Motor neuron (in vitro differentiated cells): Measurements from ENCODE around the gene FBXO33. TPM values are rescaled to one million over a fixed set of nuclear protein-coding genes. Genes with fewer than 3 reads are reported as not detected.
A peak's percentile ranks its signal among the peaks of the same experiment; 100 is the strongest.

Source experiments
- ATAC-seq, 8 experiments: fragments of 200-7000 bp; cut with Tn5 transposase; replicated peaks in 6 of 8; 2 replicates each; pipeline ENCODE4 v1.8.0; 2021; ENCODE audit warnings: mild to moderate bottlenecking in 8 of 8, moderate library complexity in 8 of 8
- H3K27ac ChIP-seq, 2 donors: fragments of 250-450 bp; sonication (Bioruptor Pico); 2 replicates each; pipeline ENCODE4 v1.9.0; 2021; ENCODE audit warnings: antibody characterized with exemption in 2 of 2, mild to moderate bottlenecking in 2 of 2, moderate library complexity in 1 of 2
- H3K4me1 ChIP-seq, 2 donors: fragments of 250-450 bp; sonication (Bioruptor Pico); replicated peaks in 1 of 2; 2 replicates each; pipeline ENCODE4 v1.6.1; 2021; ENCODE audit warnings: antibody characterized with exemption in 2 of 2, mild to moderate bottlenecking in 2 of 2, moderate library complexity in 1 of 2
- H3K4me3 ChIP-seq, 5 donors: fragments of 250-450 bp; sonication (Bioruptor Pico); 2 replicates each; pipeline ENCODE4 v1.9.0; 2021; ENCODE audit warnings: antibody characterized with exemption in 5 of 5, mild to moderate bottlenecking in 5 of 5, moderate library complexity in 4 of 5
- WGBS, 10 experiments: fragments of 450-650 bp; shearing (Covaris generic); methylation state at CpG; one replicate each; pipeline ENCODE4 v1.0.0; 2022; 5-methylcytosine and 5-hydroxymethylcytosine counted together
- in situ Hi-C, 9 experiments: fragments of 400-800 bp; cut with MboI; loops; one replicate each; pipeline ENCODE4 v1.15.0; 2021; ENCODE audit warnings: low sequenced_read_pairs in 9 of 9, low pct_unique_long_range_greater_than_20kb in 2 of 9; ENCODE audit not compliant: unreplicated experiment in 9 of 9
- total RNA-seq, 8 experiments: library from RNA; unstranded; fragments of 300-600 nt; gene quantifications; 2 replicates each; pipeline versions ENCODE4 v1.2.3 to v1.2.4, GENCODE V29; 2022

FBXO33 gene
- total RNA-seq, 8 experiments from 2014 or later = 6.4 to 14.7 (median 10.1) TPM

DNA sequence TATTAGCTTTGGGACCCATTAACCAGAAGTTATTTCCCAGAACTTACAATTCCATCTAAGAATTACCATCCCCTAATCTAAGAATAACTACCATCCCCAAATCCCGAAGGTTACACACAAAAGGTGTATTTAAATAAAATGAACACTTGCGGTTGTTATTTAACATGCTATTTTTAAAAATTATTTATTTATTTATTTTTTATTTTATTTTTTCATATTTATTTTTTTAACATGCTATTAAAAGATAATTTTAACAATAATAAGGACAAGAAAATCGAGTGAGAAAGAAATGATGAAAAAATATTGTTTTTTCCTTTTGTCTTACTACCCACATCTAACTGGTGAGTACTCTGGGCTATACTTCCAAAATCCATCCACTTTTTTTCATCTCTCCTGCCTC is 6.3 kb downstream of the FBXO33 start:
- 76 to 100% (median 95%) methylated on average over 1 to 3 of the region's 3 CpGs for WGBS, 10 experiments
- ATAC-seq = no peak
- no peak overlapping the region for H3K4me3 ChIP-seq
- in situ Hi-C loops = no loop called here
- no peak overlapping the region for H3K27ac ChIP-seq
- H3K4me1 ChIP-seq = peaks cover 4 to 17% of the 10 kb centered on the region in 2 donors

DNA sequence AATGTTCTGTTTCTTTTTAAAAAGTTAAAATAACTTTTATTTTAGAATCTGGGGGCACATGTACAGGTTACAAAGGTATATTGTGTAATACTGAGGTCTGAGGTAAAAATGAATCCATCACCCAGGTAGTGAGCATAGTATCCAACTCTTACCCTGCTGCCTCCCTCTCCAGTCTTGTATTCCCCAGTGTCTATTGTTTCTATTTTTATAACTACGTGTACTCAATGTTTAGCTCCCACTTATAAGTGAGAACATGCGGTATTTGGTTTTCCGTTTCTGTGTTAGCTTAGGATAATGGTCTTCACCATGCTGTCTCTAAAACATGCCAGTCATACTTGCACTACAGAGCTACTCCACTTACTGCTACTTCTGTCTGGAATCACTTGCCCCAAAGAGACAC is 8.4 kb downstream of the FBXO33 start:
- in situ Hi-C loops = no loop called here
- H3K4me3 ChIP-seq = no peak overlapping the region
- WGBS, 10 experiments = 83 to 100% (median 94%) methylated on average over 2 to 3 of the region's 3 CpGs; no CpG with 5 or more reads in 2 of the 10 experiments
- ATAC-seq = no peak
- peaks cover 0 to 4% of the 10 kb centered on the region in 2 donors for H3K4me1 ChIP-seq
- no peak overlapping the region for H3K27ac ChIP-seq

DNA sequence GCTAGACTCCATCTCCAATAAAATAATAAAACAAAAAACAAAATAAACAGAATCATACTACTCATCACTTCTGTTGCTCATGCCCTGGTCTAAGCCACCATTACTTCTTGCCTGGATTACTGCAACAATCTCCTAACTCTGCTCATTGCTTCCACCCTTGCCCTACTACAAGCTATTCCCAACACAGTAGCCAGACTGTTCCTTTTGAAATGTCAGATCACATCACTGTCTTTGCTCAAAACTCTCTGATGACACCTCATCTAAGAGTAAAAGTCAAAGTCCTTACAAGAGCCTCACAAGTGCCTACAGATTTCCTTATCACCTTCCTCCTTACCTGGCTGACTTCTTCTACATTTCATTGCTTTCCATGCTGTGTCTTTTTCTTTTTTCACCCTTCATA is 10.0 kb downstream of the FBXO33 start:
- in situ Hi-C loops = no loop called here
- Histone ChIP-seq H3K4me1 (no peaks in the 10 kb centered on the region), H3K4me3 (no peak overlapping the region), H3K27ac (no peak overlapping the region)
- ATAC-seq = no peak

DNA sequence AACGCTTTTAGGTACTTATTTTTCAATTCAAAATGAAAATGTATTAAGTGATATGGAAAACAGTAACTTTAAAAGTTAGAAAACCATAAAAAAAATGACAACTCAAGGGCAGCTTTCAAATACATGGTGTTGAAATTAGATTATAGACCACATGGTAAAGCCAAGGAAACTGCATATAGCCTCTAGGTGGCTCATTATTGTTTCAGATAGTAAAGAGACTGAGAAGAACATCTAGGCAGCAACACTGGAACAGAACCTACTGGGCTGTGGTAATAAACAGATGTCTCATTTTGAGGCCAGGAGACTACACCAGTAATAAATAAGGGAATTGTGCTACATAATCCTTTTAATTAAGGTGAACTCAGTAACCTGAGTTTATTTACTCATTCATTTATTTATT is 13.0 kb downstream of the FBXO33 start:
- peak in 2 of 8 experiments; percentile 26 to 27 for ATAC-seq
- Histone ChIP-seq H3K27ac (no peak overlapping the region), H3K4me1 (no peaks in the 10 kb centered on the region), H3K4me3 (no peak overlapping the region)
- 75 to 100% (median 92%) methylated on average over 1 of the region's 1 CpG; no CpG with 5 or more reads in 1 of the 10 experiments for WGBS, 10 experiments
- in situ Hi-C loops = no loop called here

DNA sequence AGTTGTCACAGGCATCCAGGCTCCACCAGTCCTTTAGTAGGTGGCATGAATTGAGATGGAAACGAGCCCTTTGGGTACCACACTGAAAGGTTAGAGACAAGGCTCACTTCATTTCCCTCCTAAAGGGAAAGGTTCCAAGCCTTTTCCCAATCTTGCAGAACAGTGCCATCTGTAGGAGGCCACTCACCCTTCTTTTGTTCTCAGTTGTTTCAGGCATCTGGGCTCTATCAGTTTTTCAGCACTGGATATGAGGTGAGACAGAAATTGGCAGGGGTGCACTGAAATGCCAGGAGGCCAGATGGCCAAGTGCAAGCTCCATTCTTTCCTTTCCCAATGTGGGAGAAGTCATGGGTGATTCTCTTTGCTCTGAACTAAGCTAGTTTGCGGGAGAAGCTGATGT is 15.2 kb downstream of the FBXO33 start:
- H3K27ac ChIP-seq = no peak overlapping the region
- H3K4me3 ChIP-seq = no peak overlapping the region
- in situ Hi-C loops = no loop called here
- H3K4me1 ChIP-seq = no peaks in the 10 kb centered on the region
- peak in 2 of 8 experiments; percentile 56 to 65 for ATAC-seq
- 43 to 100% (median 81%) methylated on average over 1 to 2 of the region's 2 CpGs; no CpG with 5 or more reads in 4 of the 10 experiments for WGBS, 10 experiments

DNA sequence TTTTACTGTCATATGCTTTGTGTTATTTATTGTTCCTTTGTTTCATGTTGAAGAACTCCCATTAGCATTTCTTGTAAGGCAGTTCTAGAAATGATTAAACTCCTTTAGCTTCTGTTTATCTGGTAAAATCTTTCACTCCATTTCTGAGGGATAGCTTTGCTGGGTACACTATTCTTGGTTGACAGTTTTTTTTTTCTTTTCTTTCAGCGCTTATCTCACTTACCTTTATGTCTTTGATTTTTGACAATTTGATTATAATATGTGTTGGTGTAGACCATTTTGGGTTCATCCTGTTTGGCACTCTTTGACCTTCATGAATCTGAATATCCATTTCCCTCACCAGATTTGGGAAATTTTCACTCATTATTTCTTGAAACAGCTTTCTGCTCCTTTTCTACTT is 16.2 kb downstream of the FBXO33 start:
- no peaks in the 10 kb centered on the region for H3K4me1 ChIP-seq
- 83 to 100% (median 92%) methylated on average over 1 of the region's 1 CpG; no CpG with 5 or more reads in 3 of the 10 experiments for WGBS, 10 experiments
- H3K4me3 ChIP-seq = no peak overlapping the region
- no peak for ATAC-seq
- in situ Hi-C loops = no loop called here
- H3K27ac ChIP-seq = no peak overlapping the region

DNA sequence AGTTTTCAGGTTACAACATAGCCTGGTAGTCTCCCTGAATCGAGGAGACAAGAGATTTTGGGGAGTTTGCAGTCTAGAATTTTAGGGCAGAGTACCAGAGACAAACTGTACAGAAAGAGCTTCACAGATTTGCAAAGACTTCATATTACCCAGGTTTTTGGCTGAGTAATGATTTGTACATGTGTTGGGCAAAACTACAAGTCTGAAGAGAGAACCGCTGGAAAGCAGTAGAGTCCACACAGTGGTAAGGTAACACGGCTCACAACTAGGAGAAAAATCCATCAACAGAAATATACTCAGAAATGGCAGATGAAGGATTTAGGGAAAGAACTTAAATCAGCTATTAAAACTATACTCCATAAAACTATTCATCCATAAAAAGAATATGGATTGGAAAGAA is 25.7 kb downstream of the FBXO33 start:
- in situ Hi-C loops = no loop called here
- Histone ChIP-seq H3K4me1 (no peaks in the 10 kb centered on the region), H3K4me3 (no peak overlapping the region), H3K27ac (no peak overlapping the region)
- WGBS, 10 experiments = 0 to 85% (median 53%) methylated on average over 1 to 3 of the region's 3 CpGs; no CpG with 5 or more reads in 1 of the 10 experiments
- ATAC-seq = peak in 2 of 8 experiments; percentile 28 to 29

DNA sequence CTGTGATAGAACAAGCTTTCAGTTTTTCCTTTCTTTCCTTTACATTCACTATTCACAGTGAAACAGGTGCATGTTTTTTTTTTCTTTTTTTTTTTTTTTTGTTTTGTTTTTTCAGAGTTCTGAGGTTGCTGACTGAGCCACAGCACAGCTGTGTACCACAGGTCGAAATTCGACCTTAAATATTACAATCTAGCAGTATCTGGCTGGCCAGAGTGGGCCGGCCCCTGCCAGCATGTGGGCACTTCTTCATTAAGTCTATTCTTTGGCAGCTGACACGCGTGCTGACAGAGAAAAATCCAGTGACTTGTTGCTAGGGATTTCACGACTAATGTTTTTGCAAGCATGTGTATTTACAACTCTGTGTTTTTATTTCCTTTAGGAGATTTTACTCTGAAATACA is 33.9 kb downstream of the FBXO33 start:
- WGBS, 10 experiments = 24 to 81% (median 61%) methylated on average over 2 to 6 of the region's 6 CpGs; no CpG with 5 or more reads in 1 of the 10 experiments
- no peaks in the 10 kb centered on the region for H3K4me1 ChIP-seq
- in situ Hi-C loops = no loop called here
- H3K27ac ChIP-seq = no peak overlapping the region
- peak in 1 of 8 experiments; percentile 14 for ATAC-seq
- no peak overlapping the region for H3K4me3 ChIP-seq

DNA sequence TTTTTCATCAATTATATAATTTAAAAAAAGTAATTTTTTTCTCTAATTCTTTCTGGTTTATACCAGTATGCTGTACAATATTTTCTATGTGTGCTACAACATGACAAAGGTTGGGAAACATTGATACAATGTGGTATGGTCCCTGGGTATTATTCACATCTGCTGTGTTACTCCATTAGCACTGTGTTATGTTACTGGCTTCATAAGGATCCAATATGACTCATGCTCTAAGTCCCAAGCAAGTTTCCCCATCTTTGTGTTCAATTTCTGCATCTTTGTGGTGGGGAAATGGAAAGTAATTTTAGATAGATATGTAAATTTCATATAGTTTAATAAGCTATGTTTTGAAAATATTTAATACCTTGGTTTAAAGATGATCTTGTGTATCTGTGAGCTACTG is 35.8 kb downstream of the FBXO33 start:
- in situ Hi-C loops = no loop called here
- peak in 1 of 8 experiments; percentile 22 for ATAC-seq
- H3K4me3 ChIP-seq = no peak overlapping the region
- H3K4me1 ChIP-seq = no peaks in the 10 kb centered on the region
- H3K27ac ChIP-seq = no peak overlapping the region

DNA sequence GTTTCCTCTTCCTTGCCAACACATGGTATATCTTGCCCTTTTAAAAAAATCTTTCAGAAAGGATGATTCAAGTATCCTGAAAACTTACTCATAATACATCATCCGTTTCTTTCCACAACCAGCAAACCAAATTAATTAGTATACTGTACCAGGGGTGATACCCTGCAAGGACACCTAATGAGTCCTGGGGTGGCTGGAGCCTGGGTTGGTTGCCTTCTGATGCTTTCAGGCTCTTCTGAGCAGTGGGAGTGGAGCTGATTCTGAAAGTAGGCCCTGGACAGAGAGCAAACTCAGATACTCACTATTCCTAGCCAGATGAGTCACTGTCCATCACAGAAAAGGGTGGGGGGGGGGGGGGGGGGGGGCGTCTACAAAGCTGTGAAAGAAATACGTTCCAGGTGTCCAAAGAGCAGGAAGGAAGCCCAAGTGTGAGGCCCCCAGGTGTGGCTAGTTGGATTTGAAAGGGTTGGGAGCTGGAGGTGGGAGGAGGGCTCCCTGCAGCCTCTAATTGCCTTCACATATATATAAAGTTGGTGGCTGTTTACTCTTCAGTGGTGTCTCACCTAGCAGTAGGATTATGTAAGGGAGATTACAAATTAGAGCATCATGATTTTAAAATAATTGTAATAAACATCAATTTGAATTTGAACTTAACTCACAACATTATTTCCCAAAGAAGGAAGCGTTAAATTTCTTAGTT is 36.5 kb downstream of the FBXO33 start:
- no peak overlapping the region for H3K4me3 ChIP-seq
- H3K27ac ChIP-seq = no peak overlapping the region
- H3K4me1 ChIP-seq = no peaks in the 10 kb centered on the region
- in situ Hi-C loops = no loop called here
- ATAC-seq = peak in 2 of 8 experiments; percentile 18 to 37
- WGBS, 10 experiments = 46 to 100% (median 100%) methylated on average over 1 to 2 of the region's 4 CpGs; no CpG with 5 or more reads in 1 of the 10 experiments

DNA sequence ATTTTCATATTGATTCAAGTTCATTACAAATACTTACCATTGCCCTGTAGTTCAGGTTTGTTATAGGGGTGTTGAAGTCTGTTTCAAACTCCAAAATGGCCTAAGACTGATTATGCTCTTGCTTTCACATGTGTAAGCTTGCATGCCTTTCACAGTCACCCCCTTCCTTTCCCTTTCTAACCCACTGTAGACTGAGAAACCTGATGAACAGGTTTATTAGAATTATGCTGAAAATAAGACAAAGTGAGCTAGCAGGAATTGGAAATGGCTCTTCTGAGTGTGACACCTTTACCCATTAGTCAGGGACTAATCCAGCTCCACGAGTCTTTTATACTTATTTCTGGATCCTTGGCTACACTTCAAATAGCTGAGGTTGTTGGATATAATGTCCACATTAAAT is 38.9 kb downstream of the FBXO33 start:
- no peak overlapping the region for H3K27ac ChIP-seq
- H3K4me1 ChIP-seq = no peaks in the 10 kb centered on the region
- 33 to 80% (median 63%) methylated on average over 1 of the region's 1 CpG; no CpG with 5 or more reads in 6 of the 10 experiments for WGBS, 10 experiments
- no peak overlapping the region for H3K4me3 ChIP-seq
- no peak for ATAC-seq
- in situ Hi-C loops = no loop called here

DNA sequence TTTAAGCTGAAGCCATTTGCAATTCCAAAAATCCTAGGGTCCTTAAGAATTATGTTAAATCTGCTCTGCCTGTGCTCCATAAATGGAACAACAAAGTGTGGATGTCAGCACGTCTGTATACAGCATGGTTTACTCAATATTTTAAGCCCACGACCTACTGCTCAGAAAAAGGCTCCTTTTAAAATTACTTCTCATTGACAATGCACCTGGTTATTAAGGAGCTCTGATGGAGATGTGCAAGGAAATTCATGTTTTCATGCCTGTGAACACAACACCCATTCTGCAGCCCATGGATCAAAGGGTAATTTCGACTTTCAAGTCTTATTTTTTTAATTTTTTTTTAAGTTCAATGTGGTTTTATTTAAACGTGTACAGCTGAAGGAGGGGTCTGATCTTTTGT is 48.1 kb downstream of the FBXO33 start:
- Histone ChIP-seq H3K4me1 (no peaks in the 10 kb centered on the region), H3K27ac (no peak overlapping the region), H3K4me3 (no peak overlapping the region)
- in situ Hi-C loops = no loop called here
- peak in 1 of 8 experiments; percentile 19 for ATAC-seq
- 25 to 100% (median 60%) methylated on average over 1 to 4 of the region's 4 CpGs; no CpG with 5 or more reads in 1 of the 10 experiments for WGBS, 10 experiments

DNA sequence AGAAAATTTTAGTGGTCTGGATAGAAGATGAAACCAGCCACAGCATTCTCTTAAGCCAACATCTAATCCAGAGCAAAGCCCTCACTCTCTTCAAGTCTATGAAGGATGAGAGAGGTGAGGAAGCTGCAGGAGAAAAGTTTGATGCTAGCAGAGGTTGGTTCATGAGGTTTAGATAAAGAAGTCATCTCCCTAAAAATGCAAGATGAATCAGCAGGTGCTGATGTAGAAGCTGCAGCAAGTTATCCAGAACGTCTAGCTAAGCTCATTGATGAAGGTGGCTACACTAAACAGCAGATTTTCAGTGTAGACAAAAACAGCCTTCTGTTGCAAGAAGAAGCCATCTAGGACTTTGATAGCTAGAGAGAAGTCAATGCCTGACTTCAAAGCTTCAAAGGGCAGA is 48.5 kb downstream of the FBXO33 start:
- WGBS, 10 experiments = 29 to 83% (median 61%) methylated on average over 1 of the region's 1 CpG; no CpG with 5 or more reads in 4 of the 10 experiments
- no peak for ATAC-seq
- H3K27ac ChIP-seq = no peak overlapping the region
- in situ Hi-C loops = no loop called here
- H3K4me1 ChIP-seq = no peaks in the 10 kb centered on the region
- H3K4me3 ChIP-seq = no peak overlapping the region

DNA sequence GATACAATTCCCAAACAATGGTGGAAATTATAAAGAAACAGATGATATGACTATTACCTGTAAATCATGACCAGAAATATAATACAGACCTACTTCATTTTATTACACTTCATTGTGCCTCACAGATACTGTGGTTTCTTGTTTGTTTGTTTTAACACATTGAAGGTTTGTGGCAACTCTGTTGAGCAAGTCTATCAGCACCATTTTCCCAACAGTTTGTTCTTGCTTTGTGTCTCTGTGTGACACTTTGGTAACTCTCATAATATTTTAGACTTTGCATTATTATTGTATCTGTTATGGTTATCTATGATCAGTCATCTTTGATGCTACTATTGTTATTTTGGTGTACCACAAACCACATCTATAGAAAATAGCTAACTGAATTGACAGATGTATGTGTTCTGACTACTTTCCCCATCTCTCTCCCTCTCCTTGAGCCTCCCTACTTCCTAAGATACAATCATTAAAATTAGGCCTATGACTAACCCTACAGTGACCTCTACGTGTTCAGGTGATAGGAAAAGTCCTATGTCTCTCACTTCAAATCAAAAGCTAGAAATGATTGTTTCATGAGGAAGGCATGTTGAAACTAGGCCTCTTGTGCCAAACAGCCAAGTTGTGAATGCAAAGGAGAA is 49.1 kb downstream of the FBXO33 start:
- in situ Hi-C loops = no loop called here
- WGBS, 10 experiments = 86 to 100% (median 100%) methylated on average over 1 of the region's 1 CpG; no CpG with 5 or more reads in 4 of the 10 experiments
- no peak for ATAC-seq
- Histone ChIP-seq H3K27ac (no peak overlapping the region), H3K4me3 (no peak overlapping the region), H3K4me1 (no peaks in the 10 kb centered on the region)
